ENCODE results near the gene ACACB.

Gene ACACB

DNA sequence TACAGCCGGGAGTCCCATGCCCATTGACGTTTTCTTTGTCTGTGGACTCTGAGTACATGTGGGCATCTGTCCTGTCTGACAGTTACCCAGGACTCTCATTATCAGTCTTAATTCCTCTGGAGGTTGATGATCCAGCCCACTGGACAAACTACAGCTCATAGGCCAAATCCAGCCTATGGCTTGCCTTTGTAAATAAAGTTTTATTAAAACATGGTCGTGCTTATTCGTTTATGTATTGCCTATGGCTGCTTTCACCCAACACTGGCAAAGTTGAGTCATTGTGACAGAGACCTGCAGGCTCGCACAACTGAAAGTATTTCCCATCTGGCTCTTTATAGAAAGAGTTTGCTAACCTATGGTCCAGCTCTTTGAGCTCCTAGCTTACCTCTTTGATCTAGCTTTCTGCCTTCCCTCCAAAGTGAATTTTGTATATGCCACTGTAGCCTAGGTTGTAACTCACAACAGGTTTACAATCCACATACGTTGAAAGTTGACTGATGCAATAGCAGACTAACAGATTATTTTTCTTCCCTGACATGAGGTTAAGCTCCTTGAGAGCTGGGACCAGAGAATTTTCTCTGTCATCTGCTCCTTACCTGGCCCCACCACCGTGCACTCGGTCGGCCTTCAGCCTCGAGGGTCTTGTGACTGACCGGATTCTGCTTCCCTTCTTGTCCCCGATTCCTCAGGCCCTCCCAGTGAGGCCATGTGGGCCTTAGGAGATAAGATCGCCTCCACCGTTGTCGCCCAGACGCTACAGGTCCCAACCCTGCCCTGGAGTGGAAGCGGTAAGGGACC is 57.3 kb downstream of the ACACB start:
- no peak for DNase-seq

DNA sequence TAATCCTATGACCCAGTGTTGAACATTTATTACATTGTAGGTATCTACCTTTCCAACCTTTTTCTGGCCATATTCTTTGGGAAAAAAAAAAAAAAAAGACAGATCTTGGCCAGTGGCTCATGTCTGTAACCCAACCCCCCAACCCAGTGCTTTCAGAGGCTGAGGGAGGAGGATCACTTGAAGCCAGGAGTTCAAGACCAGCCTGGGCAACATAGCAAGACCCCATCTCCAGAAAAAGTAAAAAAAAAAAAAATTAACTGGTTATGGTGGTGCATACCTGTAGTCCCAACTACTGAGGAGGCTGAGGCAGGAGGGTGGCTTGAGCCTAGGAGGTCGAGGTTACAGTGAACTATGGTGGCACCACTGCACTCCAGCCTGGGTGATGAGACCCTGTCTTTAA is 58.1 kb downstream of the ACACB start:
- DNase-seq = no peak

GRCh38 chr12:109178532-109178931 is 62.1 kb downstream of the ACACB start:
- no peak for DNase-seq

DNA sequence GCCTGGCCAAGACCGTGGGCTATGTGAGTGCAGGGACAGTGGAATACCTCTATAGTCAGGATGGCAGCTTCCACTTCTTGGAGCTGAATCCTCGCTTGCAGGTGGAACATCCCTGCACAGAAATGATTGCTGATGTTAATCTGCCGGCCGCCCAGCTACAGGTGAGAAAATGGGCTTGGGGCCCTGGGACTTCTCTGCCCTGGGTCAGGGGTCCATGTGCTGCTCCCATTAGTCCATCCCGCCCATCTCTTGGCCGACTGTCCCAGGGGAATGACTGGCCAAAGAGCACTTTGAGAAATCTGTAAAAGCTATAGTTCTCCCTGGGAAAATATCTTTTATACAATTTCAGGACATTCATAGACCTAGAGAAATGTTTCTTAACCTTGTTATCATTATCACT is 63.5 kb downstream of the ACACB start:
- DNase-seq = no peak

- no peak for DNase-seq
Observed at GRCh38 chr12:109182041-109182839, 65.9 kb downstream of the ACACB start.

DNA sequence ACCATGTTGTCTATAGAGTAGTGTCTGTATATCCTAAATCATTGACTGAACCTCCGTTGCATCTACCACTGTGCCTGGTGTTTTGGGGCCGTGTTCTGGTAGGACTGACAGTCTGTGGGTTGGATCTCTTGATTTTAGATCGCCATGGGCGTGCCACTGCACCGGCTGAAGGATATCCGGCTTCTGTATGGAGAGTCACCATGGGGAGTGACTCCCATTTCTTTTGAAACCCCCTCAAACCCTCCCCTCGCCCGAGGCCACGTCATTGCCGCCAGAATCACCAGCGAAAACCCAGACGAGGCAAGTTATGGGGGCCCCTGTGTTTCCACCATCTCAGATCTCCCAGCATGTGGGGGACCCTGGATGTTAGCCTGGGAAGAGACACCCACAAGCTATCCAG is 69.1 kb downstream of the ACACB start:
- no peak for DNase-seq

DNA sequence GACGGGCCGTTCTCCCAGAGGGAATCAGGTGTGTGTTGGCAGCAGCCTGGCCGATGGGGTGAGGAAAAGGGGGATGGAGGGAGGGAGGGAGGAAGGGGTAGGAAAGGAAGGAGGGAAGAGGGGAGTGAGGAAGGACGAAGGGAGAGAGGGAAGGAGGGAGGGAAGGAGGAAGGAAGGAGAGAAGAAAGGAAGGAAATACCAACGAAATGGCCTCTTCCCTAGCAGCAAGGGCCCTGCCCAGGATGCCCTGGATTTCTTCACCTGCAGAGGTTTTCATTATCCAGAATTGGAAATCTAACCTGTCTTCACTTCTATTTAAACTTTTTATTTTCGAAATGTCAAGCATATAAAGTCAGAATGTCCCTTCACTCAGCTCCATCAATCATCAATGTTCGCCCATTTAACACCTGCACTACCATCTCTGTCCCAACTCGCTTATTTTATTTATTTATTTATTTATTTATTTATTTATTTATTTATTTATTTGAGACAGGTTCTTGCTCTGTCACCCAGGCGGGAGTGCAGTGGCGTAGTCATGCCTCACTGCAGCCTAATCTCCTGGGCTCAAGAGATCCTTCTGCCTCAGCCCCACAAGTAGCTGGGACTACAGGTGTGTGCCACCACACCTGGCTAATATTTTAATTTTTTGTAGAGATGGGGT is 70.7 kb downstream of the ACACB start:
- no peak for DNase-seq

DNA sequence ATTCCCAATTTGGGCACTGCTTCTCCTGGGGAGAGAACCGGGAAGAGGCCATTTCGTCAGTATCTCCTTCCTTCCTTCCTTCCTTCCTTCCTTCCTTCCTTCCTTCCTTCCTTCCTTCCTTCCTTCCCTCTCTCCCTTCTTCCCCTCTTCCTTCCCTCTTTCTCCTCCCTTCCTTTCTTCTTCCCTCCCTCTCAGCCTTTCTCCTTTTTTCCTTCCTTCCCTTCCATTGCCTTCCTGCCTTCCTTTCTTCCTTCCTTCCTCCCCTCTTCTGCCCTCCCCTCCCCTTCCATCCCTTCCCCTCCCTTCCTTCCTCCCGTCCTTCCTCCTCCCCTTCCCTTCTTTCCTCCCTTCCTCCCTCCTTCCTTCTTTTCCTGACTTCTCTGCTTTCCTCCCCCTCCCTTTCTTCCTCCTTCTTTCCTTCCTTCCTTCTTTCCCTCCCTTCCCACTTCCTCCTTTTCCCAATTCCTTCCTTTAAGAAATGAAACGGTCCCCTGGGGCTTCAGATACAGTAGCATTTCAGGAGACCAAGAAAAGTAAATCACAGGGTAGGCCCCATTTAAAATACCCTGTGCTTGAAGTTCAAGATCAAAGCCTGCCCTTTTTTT is 71.8 kb downstream of the ACACB start:
- no peak for DNase-seq

DNA sequence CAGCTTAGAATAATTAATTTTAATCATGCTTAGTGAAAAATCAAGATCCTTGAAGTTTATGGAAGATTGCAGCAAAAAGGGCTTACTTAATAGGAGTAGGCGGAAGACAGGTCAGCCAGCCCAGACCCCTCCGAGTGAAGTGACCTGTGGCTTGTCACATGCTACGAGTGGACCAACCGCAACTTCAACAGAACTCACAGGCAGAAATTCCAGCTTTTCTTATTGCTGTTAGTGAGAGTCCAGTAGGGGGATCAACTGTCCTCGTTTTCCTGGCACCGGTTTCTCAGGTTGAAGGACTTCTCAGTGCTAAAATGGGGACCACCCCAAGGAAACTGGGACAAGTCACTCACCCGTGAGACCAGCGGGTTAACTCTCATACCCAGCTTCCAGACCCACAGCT is 72.9 kb downstream of the ACACB start:
- DNase-seq = no peak

- no peak for DNase-seq
Observed at GRCh38 chr12:109191621-109192250, 75.3 kb downstream of the ACACB start.

- no peak for DNase-seq
Observed at GRCh38 chr12:109192358-109192757, 76.0 kb downstream of the ACACB start.

DNA sequence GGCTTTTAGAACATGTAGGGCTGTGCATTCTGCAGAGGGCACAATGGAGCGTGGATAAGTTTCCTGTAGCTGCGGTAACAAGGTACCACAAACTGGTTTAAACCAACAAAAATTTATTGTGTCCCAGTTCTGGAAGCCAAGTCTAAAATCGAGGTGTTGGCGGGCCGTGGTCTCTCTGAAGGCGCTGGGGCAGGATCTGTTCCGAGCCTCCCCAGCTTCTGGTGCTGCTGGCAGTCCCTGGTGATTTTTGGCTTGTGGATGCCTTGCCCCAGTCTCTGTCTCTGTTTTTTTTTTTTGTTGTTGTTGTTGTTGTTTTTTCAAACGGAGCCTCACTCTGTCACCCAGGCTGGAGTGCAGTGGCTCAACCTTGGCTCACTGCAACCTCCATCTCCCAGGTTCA is 77.5 kb downstream of the ACACB start:
- no peak for DNase-seq

DNA sequence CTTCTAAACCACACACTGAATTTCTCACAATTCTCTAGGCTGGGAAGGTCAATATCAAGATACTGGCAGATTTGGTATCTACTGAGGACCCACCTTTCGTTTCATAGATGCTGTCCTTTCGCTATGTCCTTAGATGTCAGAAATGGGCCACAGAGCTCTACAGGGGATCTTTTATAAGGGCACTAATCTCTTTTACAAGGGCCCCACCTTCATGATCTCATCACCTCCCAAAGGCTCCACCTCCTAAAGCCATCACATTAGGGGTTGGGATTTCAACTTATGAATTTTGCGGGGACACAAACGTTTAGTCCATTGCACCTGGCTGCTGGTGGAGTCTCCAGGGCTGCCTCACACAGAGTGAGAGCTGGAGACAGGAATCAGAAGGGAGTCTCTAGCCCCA is 79.9 kb downstream of the ACACB start:
- DNase-seq = no peak

DNA sequence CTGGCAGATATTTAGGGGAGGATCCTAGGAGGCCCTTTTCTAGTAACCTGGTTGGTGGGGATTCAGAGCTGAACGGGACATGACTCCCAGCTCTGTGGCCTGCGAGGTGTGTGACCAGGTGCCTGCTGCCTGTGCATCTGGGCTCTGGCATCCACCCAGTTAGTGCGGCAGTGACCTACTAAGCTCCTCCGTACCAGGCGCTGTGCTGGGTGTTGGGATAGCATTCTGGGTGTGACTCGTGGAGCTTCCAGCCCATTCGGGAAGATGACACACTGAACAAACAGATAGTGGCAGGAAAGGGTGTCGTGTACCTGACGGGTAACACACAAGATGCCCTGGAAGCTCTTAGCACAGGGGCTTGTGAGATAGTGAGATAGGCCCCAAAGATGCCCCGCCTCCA is 80.9 kb downstream of the ACACB start:
- DNase-seq = no peak

- no peak for DNase-seq
Observed at GRCh38 chr12:109199324-109199723, 82.9 kb downstream of the ACACB start.

DNA sequence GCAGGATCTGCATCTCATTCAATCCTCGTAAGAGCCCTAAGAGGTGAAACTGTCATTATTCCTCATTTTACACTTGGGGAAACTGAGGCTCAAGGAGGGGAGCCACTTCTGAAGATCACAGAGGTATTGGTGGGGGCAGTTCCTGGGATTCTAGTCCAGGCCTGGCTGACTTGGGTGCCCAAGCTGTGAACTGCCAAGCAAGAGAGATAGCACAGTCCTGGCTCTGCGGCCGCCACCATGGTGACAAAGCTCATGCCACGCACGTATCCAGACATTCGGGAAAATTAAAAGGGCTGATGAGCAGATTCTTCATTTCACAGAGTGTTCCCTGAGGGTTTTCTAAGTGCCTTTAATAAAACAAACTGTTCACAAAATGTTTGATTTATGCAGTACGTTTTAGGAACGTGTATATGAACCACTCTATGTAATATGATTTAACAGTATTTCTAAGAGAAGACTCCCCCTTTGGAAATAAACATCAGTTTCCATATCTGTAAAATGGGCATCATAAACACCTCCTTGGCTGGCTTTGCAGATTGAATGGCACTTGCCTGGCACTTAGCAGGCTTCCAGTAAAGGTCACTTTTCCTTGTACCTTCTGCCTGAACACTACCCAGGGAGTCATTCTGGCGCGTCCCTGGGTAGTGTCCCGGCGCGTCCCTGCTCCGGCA is 84.6 kb downstream of the ACACB start:
- no peak for DNase-seq

DNA sequence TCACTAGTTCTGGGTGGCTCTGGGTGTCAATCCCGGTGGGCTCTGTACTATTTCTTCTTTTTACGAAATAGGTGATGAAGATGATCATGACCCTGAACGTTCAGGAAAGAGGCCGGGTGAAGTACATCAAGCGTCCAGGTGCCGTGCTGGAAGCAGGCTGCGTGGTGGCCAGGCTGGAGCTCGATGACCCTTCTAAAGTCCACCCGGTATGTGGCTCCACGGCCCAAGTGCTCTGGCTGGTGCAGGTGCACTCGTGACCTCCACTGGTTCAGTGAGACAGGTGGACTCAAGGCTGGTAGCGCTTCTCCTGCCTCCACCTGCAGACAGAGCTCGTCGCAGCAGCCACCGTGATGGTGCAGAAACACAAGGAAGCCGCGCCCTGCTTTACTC is 85.1 kb downstream of the ACACB start:
- no peak for DNase-seq

DNA sequence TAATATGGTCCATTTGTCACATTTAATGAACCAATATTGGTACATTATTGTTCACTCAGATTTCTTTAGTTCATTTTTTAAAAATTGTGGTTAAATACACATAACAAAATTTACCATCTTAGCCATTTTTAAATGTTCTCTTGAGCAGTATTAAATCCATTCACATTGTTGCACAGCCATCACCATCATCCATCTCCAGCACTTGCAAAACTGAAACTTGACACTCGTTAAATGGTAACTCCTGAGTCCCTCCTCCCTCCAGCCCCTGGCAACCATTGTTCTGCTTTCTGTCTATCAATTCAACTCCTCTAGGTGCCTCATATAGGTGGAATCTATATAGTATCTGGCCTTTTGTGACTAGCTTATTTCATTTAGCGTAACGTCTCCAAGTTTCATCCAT is 86.4 kb downstream of the ACACB start:
- no peak for DNase-seq

GRCh38 chr12:109203480-109203879 is 87.1 kb downstream of the ACACB start:
- no peak for DNase-seq

DNA sequence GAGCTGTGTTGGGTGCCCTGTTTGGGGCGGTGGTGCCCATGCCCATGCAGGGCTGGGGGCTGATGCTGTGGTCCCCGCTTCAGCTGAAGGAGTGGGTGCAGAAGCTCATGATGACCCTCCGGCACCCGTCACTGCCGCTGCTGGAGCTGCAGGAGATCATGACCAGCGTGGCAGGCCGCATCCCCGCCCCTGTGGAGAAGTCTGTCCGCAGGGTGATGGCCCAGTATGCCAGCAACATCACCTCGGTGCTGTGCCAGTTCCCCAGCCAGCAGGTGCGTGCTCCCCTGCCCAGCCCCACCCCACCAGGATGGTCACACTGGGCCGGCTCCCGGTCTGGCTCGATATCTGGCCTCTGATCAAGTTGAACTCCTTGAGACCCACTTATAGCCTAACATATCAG is 92.7 kb downstream of the ACACB start:
- no peak for DNase-seq

- no peak for DNase-seq
Observed at GRCh38 chr12:109212460-109213115, 96.2 kb downstream of the ACACB start.

All from right kidney (tissue), 1 donor.